Activated CD4-positive, alpha-beta T cell treated with anti-CD3 and anti-CD28 coated beads, Interleukin-2, amount 50 U/mL, for 48 hours (primary cell): ENCODE data around the gene PCBP3.

Experiments used
- DNase-seq, 2 experiments: peaks; one replicate each; pipeline ENCODE4 v3.0.0-alpha.2; 2020

The PCBP3 gene

GRCh38 chr21:45918011-45918410 is 274.5 kb downstream of the PCBP3 start:
- no peak for DNase-seq

DNA sequence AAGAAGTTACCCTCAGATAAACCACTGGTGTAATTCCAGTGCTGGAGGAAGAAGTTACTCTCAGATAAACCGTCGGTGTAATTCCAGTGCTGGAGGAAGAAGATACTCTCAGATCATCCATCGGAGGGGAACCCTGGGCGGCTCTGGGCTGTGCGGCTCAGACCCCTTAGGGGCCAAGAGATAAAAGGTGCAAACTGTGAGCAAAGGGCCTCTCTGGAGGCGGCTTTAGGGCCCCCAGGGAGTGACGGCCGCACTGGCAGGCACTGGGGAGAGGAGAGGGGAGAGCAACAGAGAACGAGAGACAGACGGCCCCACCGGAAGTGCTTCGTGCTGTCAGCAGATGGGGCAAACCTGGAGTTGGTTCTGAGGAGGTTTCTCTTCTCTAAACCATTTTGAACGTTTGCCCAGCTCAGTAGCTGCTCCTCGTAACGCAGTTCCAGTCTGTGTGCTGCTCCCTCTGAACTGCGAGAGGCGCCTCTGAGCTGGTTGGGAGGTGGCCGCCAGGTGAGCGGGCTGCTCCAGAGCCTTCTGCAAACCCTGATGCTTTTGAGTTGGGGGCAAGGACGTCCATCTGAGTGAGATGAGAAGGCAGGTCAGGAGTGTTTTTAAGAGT is 275.4 kb downstream of the PCBP3 start:
- no peak for DNase-seq

- DNase-seq, result no peak
Measured at GRCh38 chr21:45919593-45919992, 276.1 kb downstream of the PCBP3 start.

DNA sequence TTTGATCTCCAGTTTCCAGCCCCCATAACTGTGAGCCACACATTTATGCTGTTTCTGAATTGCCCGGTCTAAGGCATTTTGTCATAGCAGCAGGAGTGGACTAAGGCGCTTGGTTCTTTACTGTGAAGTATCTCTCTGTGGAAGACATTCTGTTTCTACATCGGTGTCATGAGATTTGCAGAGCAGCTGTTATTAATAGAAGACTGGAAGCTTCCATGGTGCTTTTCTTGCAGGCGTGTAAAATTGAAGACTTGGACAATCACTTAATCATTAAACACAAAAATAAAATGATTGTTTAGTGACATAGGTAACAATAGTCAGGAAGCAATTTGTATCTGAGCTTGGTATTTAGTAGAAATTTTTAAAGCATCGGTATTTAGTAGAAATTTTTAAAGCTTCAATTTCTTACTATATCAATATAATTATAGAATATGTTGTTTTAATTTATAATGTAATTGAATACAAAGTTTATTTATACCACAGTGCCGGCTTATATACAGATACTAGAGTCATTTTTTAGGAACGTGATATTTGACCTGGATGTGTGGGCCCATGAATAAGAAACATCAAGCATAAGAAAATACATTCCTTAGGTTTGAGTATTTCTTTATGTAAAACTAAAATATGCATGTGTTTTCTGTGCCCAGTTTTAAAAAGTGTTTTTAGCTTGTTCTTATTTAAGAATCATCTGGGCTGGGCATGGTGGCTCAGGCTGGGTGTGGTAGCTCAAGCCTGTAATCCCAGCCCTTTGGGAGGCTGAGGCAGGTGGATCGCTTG is 277.5 kb downstream of the PCBP3 start:
- DNase-seq, result no peak

GRCh38 chr21:45921917-45922316 is 278.4 kb downstream of the PCBP3 start:
- DNase-seq, result no peak

DNA sequence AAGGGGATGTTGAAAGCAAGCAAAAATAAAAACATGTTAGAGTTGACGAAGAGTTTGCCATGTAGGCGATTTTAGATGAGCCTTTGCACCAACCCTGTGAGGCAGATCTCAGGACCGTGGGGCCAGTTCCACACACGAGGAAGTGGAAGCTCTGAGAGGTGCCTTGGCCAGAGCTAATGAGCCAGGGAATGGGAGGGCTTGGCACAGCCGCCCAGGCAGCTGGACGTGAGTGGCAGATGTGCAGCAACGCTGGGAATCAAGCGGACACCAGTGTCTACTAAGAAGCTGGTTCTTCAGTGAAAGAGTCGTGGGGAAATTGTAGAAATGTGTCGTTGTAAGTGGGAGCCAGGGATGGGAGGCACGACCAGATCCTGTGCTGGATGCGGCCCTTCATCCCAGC is 279.1 kb downstream of the PCBP3 start:
- no peak for DNase-seq

- peak; percentile 69 to 74 for DNase-seq
Measured at GRCh38 chr21:45923146-45923545, 279.6 kb downstream of the PCBP3 start.

GRCh38 chr21:45926281-45926680 is 282.8 kb downstream of the PCBP3 start:
- no peak for DNase-seq

- DNase-seq, result no peak
Measured at GRCh38 chr21:45927032-45927431, 283.5 kb downstream of the PCBP3 start.

DNA sequence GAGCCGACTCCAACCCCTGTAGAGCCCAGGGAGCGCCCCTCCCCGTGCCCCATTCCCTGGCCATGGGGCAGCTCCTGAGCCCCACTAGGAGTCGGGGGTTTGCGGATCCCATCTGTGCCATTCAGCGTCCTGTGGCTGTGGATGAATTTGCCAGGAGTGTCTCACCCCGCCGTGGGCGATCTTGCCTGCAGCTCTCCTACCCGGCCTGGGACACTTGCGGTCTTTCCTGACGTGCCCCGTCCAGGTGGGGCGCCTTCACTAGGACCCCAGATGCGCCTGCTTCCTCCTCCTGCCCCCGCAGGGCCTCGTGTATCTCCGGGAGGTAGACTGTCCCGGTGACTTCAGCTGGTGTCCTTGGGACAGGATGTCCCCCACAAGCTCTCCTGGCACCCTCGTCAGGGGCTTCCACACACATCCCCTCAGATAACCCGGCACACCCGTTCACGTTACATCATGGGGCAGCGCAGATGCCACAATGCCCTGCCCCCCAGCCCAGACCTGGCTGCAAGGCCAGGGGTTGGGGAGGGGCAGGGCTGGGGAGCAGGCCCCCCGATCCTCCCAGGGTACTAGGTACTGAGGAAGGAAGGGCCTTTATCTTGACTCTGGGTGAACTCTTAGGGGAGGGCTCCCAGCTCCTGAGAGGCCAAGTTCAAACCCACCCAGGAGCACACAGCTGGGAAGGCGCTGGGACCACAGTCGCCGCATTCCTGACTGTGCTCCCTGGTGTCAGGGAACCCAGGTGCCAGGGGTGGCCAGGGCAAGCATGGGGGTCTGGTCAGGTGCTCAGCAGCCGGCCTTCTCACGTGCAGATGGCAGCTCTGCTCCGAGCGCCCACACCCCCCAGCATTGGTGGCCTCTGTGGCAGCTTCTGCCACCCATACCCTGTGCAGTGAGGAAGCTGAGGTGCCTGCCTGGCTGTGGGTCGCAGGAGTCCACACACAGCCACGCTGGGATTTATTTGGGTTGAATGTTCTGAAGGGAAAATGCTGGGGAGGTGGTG is 284.6 kb downstream of the PCBP3 start:
- DNase-seq, result no peak

DNA sequence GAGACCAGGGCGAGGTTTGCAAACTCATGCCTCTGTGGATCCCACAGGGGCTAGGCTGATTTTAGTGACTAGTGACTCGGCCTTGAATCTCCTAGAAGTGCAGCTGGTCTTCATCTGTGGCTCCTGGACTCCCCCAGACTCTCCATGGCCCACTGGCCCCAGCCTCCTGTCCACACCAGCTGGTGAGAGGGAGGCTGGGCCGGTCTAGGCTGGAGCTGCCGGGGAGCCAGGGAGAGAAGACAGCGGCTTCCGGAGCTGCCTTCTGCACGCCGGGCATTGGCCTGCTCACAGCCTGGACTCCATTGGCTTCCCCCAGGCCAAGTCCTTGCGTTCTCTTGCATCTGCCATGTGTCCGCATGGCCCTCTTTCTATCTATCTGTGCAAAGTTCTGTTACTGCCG is 285.9 kb downstream of the PCBP3 start:
- DNase-seq, result no peak

DNA sequence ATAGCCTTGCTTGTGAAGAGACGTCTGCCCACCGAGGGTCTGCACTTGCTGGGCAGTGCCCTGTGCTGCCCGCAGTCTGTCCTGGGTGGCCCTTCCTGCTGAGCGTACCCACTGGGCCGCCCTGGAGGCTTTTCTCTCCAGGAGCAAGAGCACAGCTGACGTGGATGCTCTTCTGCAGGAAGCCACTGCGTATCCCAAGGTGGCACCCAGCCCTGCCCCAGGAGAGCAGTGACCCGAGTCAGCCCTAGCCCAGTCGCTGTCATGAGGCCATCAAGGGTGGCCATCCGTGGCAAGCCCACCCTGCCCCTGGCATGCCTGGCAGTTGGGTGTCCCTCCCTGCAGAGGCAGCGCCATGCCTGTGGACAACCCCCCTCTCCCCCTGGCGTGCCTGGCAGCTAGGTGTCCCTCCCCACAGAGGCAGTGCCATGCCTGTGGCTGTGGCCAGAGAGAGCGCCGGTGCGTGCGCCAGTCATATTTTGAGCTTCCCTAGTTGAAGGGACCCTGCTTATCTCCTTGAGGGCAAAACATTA is 286.8 kb downstream of the PCBP3 start:
- DNase-seq, result no peak

DNA sequence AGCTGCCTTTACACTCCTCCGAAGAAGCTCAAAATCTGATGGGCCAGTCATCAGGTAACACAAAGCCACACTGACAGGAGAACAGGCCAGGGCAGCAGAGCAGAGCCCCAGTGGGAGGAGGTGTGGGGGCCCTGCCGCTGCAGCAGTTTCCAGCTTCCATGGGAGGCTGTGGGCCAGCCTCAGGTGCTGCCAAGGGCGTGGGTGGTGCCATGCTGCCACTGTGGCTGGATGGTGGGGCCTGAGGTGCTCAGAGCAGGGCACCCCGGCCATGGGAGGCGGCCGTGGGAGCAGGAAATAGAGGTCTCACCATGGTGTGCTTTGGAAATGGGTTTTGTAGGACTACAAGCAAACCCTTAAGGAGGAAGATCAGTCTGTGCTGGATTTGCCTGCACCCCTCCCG is 287.3 kb downstream of the PCBP3 start:
- no peak for DNase-seq

- peak; percentile 13 to 26 for DNase-seq
Measured at GRCh38 chr21:45931397-45931969, 288.0 kb downstream of the PCBP3 start.

DNA sequence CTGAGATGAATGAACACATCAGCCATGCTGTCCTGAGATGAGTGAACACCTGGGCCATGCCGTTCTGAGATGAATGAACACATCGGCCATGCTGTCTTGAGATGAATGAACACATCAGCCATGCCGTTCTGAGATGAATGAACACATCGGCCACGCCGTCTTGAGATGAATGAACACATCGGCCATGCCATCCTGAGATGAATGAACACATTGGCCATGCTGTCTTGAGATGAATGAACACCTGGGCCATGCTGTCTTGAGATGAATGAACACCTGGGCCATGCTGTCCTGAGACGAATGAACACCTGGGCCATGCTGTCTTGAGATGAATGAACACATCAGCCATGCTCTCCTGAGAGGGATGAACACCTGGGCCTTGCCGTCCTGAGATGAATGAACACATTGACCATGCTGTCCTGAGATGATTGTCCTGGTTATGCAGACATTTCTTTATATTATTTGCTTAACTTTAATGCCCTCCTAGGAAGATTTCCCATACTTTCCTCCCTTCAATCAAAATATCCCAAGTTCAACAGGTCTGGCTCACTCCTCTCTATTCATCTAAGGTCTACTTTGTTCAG is 289.5 kb downstream of the PCBP3 start:
- DNase-seq, result peak; percentile 12 to 36

- no peak for DNase-seq
Measured at GRCh38 chr21:45934085-45934484, 290.6 kb downstream of the PCBP3 start.

DNA sequence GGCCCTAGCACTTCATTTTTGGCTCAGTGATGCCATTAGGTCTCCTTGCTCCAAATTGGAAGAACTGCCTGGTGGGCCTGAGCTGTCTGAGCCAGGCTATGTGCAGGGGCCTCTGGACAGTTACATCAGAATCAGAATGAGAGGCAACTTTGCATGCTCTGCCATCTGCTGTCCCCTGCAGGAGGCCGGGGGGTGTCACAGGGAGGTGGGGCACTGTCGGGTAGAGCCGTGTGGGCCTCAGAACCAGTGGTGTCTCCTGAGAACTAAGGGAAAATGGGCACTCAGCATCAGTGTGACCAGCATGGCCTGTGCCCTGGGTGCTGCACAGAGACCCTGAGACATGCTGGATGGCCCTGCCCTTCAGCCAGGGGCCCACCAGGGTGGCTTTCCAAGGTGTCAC is 291.0 kb downstream of the PCBP3 start:
- no peak for DNase-seq

DNA sequence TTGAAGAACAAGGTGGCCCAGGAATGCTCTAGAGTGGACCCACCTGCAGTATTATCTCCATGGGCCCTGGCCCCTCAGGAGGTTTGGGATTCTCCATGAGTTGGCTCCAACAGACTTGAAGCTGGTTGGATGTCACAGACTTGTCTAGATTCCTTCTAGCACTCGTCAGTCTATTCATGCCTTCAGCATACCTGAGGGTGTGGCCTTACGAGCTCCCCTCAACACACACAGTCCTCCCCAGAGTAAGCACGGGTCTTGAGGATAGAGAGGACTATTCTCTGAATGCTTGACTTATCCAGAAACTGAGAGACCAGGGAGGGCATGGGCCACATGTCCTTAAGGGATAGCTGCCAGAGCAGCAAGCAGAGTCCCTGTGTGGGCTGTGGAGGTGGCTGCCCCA is 292.1 kb downstream of the PCBP3 start:
- no peak for DNase-seq

DNA sequence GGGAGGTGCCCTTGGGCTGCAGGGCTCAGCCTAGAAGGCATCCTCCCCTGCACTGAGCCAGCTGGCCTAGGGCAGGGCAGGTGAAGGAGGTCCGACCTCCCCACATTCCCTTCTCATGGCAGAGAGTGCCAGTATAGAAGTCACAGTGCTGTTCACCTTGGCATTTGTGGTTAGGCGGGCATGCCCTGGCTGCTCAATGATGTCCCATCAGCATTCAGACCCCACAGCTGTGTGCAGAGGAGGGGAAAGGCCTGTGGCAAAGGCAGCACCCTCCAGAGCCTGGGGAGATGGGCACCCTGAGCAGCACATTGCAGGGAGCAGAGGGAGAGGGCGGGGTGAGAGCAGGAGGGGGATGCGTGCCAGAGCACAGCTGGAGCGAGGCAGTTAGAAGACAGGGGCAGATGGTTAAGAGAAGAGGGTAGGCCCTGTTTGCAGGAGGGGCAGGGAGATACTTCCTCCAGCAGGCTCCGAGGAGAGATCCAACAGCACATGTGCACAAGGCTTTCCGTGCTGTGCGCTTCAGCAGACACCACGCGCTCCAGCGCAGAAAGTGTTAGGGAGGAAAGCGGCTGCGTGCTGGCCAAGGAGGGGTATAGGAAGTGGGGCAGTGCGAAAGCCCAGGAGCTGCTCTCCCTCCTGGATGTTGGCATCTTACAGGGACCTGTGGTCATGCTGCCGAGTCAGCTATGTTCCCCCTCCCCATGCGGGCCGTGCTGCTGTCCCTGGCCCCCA is 294.4 kb downstream of the PCBP3 start:
- no peak for DNase-seq

DNA sequence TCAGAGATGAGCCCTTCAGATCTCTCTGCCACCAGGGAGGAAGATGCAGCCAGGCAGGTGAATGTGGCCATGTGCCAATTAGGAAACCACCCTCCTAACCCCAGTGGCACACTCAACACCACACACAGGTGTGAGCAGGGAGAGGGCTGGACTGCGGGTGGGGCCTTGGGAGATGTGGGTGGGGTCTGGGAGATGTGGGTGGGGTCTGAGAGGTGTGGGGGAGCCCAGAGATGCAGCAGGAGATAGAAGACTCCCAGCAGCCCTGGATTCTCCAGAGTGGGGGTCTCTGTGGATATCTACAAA is 294.9 kb downstream of the PCBP3 start:
- DNase-seq, result no peak

GRCh38 chr21:45938811-45939520 is 295.4 kb downstream of the PCBP3 start:
- DNase-seq, result no peak
